ENCODE data around the gene SPSB4. TPM values are rescaled to one million over a fixed set of nuclear protein-coding genes. Genes with fewer than 3 reads are reported as not detected.

The SPSB4 gene
- total RNA-seq, 2 donors from 2014 or later, result not detected

DNA sequence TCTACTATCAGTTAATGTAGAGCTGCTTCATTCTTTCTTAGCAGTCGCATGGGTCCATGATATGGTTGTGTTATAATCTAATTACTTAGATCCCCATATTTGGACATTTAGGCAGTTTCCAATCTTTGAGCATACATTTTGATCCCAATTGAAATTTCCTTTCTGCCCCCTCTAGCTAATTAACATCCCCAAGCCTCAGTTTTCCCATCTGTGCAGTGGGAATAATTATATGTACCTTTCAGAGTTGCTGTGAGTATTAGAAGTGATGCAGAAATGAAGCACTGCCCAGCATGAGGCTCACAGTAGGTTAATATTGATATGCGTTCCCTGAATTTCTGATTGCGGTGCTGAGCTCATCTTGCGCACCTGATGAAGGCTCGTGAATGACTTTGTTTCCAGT lies 21.8 kb downstream of the SPSB4 start:
- peaks cover 11% of the 10 kb centered on the region for H3K4me1 Mint-ChIP-seq (ENCODE audit: low read depth)
- H3K4me3 Mint-ChIP-seq, result no peak overlapping the region
- H3K9me3 Mint-ChIP-seq, result no peaks in the 10 kb centered on the region
- no peaks in the 10 kb centered on the region for H3K36me3 Mint-ChIP-seq (ENCODE audit: insufficient read depth in 2 of 2)
- ATAC-seq (replicated peaks in 1 of 2) (no peak), DNase-seq (no peak)
- no peaks in the 10 kb centered on the region for H3K27me3 Mint-ChIP-seq (ENCODE audit: low read depth)
- no peak overlapping the region for H3K27ac Mint-ChIP-seq

DNA sequence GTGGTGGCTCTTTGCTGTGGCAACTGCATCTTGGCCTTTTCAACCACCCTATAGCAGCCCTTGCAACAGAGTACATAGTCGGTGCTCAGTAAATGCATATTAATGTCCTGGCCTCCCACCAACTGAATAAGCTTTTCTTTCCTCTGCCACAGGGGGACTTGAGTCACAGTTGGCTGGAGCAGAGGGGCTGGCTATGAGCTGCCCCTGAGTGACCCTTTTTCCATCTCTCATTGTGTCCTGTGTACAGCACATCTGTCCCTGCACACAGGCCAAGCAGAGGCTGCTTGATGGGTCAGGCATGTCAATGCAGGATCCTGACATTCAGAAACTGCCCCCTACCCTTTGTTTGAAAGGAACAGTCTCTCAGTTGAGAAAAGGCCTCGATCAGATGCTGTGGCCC lies 22.4 kb downstream of the SPSB4 start:
- no peaks in the 10 kb centered on the region for H3K27me3 Mint-ChIP-seq (ENCODE audit: low read depth)
- no peak for ATAC-seq (replicated peaks in 1 of 2)
- H3K4me1 Mint-ChIP-seq (ENCODE audit: low read depth), result peaks cover 11% of the 10 kb centered on the region
- H3K4me3 Mint-ChIP-seq, result no peak overlapping the region
- no peaks in the 10 kb centered on the region for H3K36me3 Mint-ChIP-seq (ENCODE audit: insufficient read depth in 2 of 2)
- DNase-seq, result no peak
- no peaks in the 10 kb centered on the region for H3K9me3 Mint-ChIP-seq
- no peak overlapping the region for H3K27ac Mint-ChIP-seq

- no peaks in the 10 kb centered on the region for H3K9me3 Mint-ChIP-seq
- H3K36me3 Mint-ChIP-seq (ENCODE audit: insufficient read depth in 2 of 2), result no peaks in the 10 kb centered on the region
- H3K27me3 Mint-ChIP-seq (ENCODE audit: low read depth), result no peaks in the 10 kb centered on the region
- no peak overlapping the region for H3K4me3 Mint-ChIP-seq
- ATAC-seq (replicated peaks in 1 of 2) (no peak), DNase-seq (no peak)
- H3K4me1 Mint-ChIP-seq (ENCODE audit: low read depth), result peaks cover 11% of the 10 kb centered on the region
- no peak overlapping the region for H3K27ac Mint-ChIP-seq
Observed at GRCh38 chr3:141074529-141074928, 23.4 kb downstream of the SPSB4 start.

DNA sequence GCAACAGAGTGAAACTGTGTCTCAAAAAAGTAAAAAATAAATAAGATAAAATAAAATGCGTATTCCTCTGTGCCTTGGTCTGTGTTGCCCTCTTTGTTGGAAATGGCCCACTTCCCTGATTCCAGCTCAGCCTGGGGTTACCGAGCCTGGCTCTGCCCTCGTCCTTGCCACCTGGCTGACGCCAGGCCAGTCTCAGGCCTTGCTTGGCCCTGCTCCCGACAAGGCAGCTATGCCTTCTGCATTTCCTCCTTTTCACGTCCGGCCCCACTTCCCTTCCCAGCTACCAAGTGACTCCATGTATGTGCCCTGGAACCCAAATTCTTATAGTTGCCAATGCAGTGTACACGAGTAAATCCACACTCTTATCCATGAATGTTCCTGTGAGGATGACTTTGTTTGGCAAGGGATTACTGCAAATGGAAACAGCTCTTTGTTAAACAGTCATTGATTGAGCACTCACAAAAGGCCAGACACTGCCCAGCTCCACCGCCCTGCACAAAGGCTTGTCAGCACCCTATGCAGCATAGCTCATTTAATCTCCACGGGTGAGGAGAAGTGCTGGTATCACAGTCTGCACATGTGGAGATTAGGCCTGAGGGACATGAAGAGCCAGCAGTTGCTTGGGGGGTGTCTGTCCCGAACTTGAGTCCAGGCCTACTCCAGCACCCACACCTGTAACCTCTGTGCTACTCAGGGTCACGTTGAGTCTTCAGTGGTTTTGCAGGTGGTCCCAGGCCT lies 25.1 kb downstream of the SPSB4 start:
- DNase-seq, result no peak
- no peak overlapping the region for H3K4me3 Mint-ChIP-seq
- peak in 1 of 2 donors; percentile 13 for ATAC-seq (replicated peaks in 1 of 2)
- H3K27ac Mint-ChIP-seq, result no peak overlapping the region
- no peaks in the 10 kb centered on the region for H3K36me3 Mint-ChIP-seq (ENCODE audit: insufficient read depth in 2 of 2)
- H3K4me1 Mint-ChIP-seq (ENCODE audit: low read depth), result peaks cover 11% of the 10 kb centered on the region
- H3K9me3 Mint-ChIP-seq, result no peaks in the 10 kb centered on the region
- H3K27me3 Mint-ChIP-seq (ENCODE audit: low read depth), result no peaks in the 10 kb centered on the region

DNA sequence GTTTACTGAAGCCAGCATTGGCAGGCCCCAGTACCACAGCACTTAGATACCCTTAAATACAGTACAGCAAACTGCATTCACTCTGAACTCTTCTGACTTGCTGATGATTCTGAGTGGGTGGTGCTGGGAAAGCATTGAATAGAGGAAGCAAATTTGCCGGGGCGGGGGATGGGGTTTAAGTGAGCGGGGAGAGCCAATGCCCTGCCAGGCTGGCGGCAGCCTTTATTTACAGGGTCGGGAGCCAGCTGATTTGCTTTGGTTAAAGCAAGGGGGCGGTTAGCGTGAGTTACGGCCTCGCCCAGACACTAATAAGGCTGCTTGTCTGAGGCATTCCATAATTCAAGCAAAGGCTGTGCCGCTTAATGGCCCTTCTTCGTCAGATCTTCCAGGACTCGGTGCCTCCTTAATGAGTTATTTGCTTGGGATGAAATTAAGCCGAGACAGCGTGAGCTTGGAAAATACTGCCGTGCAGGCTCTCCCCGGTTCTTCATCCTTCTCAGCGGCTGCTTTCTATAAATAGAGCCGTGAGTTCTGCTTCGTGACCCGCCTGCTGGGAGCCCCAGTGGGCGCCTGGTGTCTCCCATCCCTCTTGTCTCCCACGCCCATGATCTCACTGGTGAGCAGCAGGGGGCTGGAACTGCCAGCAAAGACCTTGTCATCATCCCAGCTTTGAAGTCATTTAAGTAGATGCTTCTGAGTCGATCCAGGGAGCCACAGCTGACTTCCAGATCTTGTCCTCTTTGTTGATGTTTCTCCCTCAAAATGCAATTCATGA lies 25.8 kb downstream of the SPSB4 start:
- H3K4me1 Mint-ChIP-seq (ENCODE audit: low read depth), result peaks cover 11% of the 10 kb centered on the region
- H3K27me3 Mint-ChIP-seq (ENCODE audit: low read depth), result no peaks in the 10 kb centered on the region
- no peaks in the 10 kb centered on the region for H3K36me3 Mint-ChIP-seq (ENCODE audit: insufficient read depth in 2 of 2)
- H3K4me3 Mint-ChIP-seq, result peak overlapping the region; percentile 47 to 64
- ATAC-seq (replicated peaks in 1 of 2), result peak; percentile 32 to 47
- peak; percentile 10 for DNase-seq
- no peak overlapping the region for H3K27ac Mint-ChIP-seq
- H3K9me3 Mint-ChIP-seq, result no peaks in the 10 kb centered on the region

- Mint-ChIP-seq H3K4me1 (ENCODE audit: low read depth) (peaks cover 11% of the 10 kb centered on the region), H3K27me3 (ENCODE audit: low read depth) (no peaks in the 10 kb centered on the region), H3K9me3 (no peaks in the 10 kb centered on the region), H3K4me3 (peak overlapping the region in 1 of 2 donors; percentile 64), H3K36me3 (ENCODE audit: insufficient read depth in 2 of 2) (no peaks in the 10 kb centered on the region), H3K27ac (no peak overlapping the region)
- ATAC-seq (replicated peaks in 1 of 2), result no peak
- DNase-seq, result no peak
Observed at GRCh38 chr3:141077631-141078030, 26.5 kb downstream of the SPSB4 start.

DNA sequence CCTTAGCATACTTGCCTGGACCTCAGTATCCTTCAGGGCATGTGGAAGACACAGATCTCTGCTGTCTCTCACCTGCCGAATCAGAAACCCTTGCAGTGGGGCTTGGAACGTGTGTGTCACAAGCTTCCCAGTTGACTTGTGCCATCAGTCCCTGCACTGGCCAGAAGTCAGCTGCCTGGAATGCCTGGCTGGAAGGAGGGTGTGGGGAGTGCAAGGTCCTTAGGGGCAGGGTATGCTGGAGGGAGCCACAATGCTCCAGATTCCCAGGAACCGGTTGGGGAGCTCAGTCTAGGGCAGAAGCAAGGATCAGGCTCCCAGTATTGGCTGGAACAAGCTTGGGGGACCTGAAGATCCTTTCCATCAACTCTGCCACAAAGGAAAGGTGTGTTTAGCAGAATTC lies 27.1 kb downstream of the SPSB4 start:
- Mint-ChIP-seq H3K27me3 (ENCODE audit: low read depth) (no peaks in the 10 kb centered on the region), H3K4me3 (no peak overlapping the region), H3K9me3 (no peaks in the 10 kb centered on the region), H3K36me3 (ENCODE audit: insufficient read depth in 2 of 2) (no peaks in the 10 kb centered on the region), H3K27ac (no peak overlapping the region), H3K4me1 (ENCODE audit: low read depth) (peaks cover 11% of the 10 kb centered on the region)
- DNase-seq (no peak), ATAC-seq (replicated peaks in 1 of 2) (no peak)

DNA sequence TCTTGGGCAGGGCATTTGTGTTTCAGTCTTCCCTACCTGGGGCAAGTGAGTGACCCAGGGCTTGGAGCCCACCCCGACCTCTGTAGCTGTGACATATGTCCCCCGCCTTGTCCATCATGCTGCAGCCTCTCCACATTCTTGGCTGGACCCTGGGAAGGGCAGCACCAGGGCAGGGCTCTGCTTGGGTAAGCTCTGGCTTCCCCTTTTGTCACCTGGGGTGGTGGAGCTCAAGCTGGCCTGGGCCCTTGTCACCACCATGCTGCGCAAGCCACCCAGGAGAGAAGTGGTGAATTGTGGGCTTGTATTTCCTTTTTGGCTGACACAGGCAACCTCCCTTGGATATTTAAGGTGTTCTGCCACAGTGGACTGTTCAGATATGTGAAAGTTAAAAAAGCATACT lies 29.3 kb downstream of the SPSB4 start:
- Mint-ChIP-seq H3K36me3 (ENCODE audit: insufficient read depth in 2 of 2) (no peaks in the 10 kb centered on the region), H3K9me3 (no peaks in the 10 kb centered on the region), H3K4me3 (no peak overlapping the region), H3K27ac (no peak overlapping the region), H3K27me3 (ENCODE audit: low read depth) (no peaks in the 10 kb centered on the region), H3K4me1 (ENCODE audit: low read depth) (peaks cover 11% of the 10 kb centered on the region)
- ATAC-seq (replicated peaks in 1 of 2) (no peak), DNase-seq (no peak)

DNA sequence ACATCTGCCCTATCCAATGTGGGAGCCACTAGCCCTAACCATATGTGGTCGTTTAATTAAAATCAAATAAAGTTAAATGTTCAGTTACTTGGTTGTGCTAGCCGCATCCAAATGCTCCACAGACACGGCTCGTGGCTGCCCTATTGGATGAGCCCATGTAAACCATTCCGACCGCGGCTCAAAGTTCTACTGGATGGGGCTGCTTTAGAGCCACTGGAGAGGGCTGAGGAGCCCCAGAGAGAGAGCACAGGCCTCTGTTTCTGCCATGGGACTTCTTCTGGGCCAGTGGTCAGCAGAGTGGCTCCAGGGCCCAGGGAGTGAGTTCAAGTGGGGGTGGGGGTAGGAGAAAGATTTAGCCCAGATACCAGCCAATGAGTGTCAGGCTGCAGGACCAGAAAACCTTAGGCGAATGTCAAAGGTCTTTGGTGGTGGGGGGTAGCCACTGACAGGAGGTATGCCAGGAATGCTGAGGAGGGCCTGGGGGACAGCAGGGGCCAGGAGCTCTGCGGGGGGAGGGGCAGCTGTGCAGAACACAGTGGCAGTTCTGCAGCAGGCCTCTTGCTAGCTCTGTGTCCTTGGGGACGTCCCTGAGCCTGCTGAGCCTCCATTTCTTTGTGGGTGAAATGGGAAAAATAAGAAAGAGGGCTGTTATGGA lies 30.1 kb downstream of the SPSB4 start:
- Mint-ChIP-seq H3K9me3 (no peaks in the 10 kb centered on the region), H3K4me3 (no peak overlapping the region), H3K36me3 (ENCODE audit: insufficient read depth in 2 of 2) (no peaks in the 10 kb centered on the region), H3K27me3 (ENCODE audit: low read depth) (no peaks in the 10 kb centered on the region), H3K27ac (no peak overlapping the region), H3K4me1 (ENCODE audit: low read depth) (peaks cover 11% of the 10 kb centered on the region)
- DNase-seq (no peak), ATAC-seq (replicated peaks in 1 of 2) (no peak)

DNA sequence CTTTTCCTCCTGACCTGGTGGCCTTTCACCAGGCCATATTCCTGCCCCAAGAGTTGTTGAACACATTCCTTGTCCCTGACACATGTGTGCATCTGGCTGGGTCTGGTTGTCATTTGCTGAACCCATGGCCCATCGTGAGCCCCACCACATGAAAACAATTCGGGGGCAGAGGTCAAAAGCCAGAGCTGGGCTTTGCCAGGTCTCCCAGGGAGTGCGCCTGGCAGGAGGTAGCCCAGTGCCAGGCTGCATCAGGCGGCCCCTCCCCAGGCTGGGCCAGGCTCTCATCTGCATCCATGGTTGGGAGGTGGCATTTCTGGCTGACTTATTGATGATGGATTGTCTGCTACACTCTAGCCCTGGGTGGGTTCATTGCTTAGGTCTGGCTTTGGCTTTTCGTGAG lies 30.9 kb downstream of the SPSB4 start:
- Mint-ChIP-seq H3K4me3 (no peak overlapping the region), H3K36me3 (ENCODE audit: insufficient read depth in 2 of 2) (no peaks in the 10 kb centered on the region), H3K4me1 (ENCODE audit: low read depth) (peaks cover 5% of the 10 kb centered on the region), H3K9me3 (no peaks in the 10 kb centered on the region), H3K27me3 (ENCODE audit: low read depth) (no peaks in the 10 kb centered on the region), H3K27ac (no peak overlapping the region)
- no peak for ATAC-seq (replicated peaks in 1 of 2)
- DNase-seq, result no peak

- H3K9me3 Mint-ChIP-seq, result no peaks in the 10 kb centered on the region
- no peaks in the 10 kb centered on the region for H3K27me3 Mint-ChIP-seq (ENCODE audit: low read depth)
- no peaks in the 10 kb centered on the region for H3K36me3 Mint-ChIP-seq (ENCODE audit: insufficient read depth in 2 of 2)
- DNase-seq (no peak), ATAC-seq (replicated peaks in 1 of 2) (no peak)
- no peak overlapping the region for H3K4me3 Mint-ChIP-seq
- H3K27ac Mint-ChIP-seq, result no peak overlapping the region
- H3K4me1 Mint-ChIP-seq (ENCODE audit: low read depth), result no peaks in the 10 kb centered on the region
Observed at GRCh38 chr3:141083226-141083625, 32.1 kb downstream of the SPSB4 start.

DNA sequence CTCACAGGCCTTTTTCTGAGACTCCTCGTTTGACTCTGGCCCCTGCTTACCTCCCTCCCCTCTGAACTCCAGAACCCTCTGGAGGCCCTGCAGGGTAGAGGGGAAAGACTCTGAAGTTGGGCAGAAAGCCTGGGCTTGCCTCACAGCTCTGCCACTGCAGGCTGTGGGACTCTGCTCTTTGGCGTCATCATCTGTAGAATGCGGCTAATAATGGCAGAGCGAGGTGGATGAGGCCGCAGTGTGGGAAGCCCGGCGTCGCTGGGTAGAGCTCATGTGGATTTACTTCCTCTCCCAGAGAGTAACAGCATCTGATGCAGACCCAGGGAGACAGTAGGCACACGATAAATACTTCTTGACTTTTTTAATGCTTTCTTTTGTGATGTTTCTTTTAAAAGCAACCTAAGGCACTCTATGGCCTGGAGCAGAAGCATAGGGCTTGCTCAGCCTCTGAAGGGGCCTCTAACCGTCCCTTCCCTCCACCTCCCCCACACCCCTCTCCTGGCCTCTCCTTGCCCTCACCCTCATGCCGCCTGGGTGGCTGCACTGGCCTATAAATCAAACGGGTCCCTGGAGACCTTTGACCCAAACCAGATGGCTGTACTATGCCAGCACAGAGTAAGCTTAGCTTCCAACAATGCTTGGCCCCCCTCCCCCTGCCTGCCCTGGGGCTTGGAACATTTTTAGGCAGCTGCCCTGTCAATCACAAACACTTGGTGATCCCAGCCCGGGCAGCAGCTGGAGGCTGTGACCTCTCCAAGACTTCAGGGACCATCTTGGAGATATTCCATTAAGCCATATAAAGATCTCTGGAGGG lies 32.9 kb downstream of the SPSB4 start:
- Mint-ChIP-seq H3K9me3 (no peaks in the 10 kb centered on the region), H3K4me1 (ENCODE audit: low read depth) (no peaks in the 10 kb centered on the region), H3K27ac (no peak overlapping the region), H3K36me3 (ENCODE audit: insufficient read depth in 2 of 2) (no peaks in the 10 kb centered on the region), H3K4me3 (no peak overlapping the region), H3K27me3 (ENCODE audit: low read depth) (no peaks in the 10 kb centered on the region)
- ATAC-seq (replicated peaks in 1 of 2) (no peak), DNase-seq (no peak)

Data from activated T-cell treated with anti-CD3 and anti-CD28 coated beads, Interleukin-2, amount 50 U/mL, for 72 hours (primary cell).